Loucy (cell line): Measurements from ENCODE around the gene ATP1A1.

Experiments used
- H2AFZ ChIP-seq: fragments of 200-600 bp; sonication (generic); 2 replicates; pipeline ENCODE4 v1.6.0; 2016; ENCODE audit warnings: antibody characterized with exemption, mild to moderate bottlenecking, low read length, moderate library complexity
- H3F3A ChIP-seq: fragments of 200-600 bp; 2 replicates; pipeline ENCODE4 v1.6.0; 2016; ENCODE audit warnings: antibody characterized with exemption, low read depth, mild to moderate bottlenecking
- H3K27me3 ChIP-seq: fragments of 200-600 bp; sonication (generic); 2 replicates; pipeline ENCODE4 v1.6.1; 2014; ENCODE audit warnings: low read length, mild to moderate bottlenecking; ENCODE audit not compliant: insufficient read depth, poor library complexity, severe bottlenecking
- H3K36me3 ChIP-seq: fragments of 200-600 bp; sonication (generic); 2 replicates; pipeline ENCODE4 v1.6.1; 2016; ENCODE audit warnings: low read length; ENCODE audit not compliant: insufficient read depth
- H3K4me1 ChIP-seq: fragments of 200-600 bp; sonication (generic); 2 replicates; pipeline ENCODE4 v1.5.1; 2014; ENCODE audit warnings: low read length, mild to moderate bottlenecking; ENCODE audit not compliant: insufficient read depth, poor library complexity, severe bottlenecking
- H3K4me2 ChIP-seq: fragments of 200-600 bp; sonication (generic); 2 replicates; pipeline ENCODE4 v1.6.0; 2014; ENCODE audit warnings: antibody characterized with exemption, low read length, low read depth, mild to moderate bottlenecking; ENCODE audit not compliant: poor library complexity, severe bottlenecking
- H3K4me3 ChIP-seq: fragments of 200-600 bp; sonication (generic); 2 replicates; pipeline ENCODE4 v1.5.1; 2014; ENCODE audit warnings: low read length, mild to moderate bottlenecking, mixed read lengths; ENCODE audit not compliant: poor library complexity, severe bottlenecking
- H3K79me2 ChIP-seq: fragments of 200-600 bp; sonication (generic); 2 replicates; pipeline ENCODE4 v1.6.1; 2014; ENCODE audit warnings: low read length; ENCODE audit not compliant: insufficient read depth
- H3K9ac ChIP-seq: fragments of 200-600 bp; sonication (generic); 2 replicates; pipeline ENCODE4 v1.6.0; 2014; ENCODE audit warnings: mild to moderate bottlenecking, low read depth, low read length, moderate library complexity; ENCODE audit not compliant: poor library complexity, severe bottlenecking
- H3K9me2 ChIP-seq: fragments of 200-600 bp; sonication (generic); replicated peaks from 2 replicates; pipeline ENCODE4 v1.6.1; 2016; ENCODE audit warnings: low read depth, low read length, mixed read lengths
- H3K9me3 ChIP-seq: fragments of 200-600 bp; sonication (generic); 2 replicates; pipeline ENCODE4 v1.6.1; 2014; ENCODE audit warnings: mild to moderate bottlenecking, antibody characterized with exemption, low read length, low read depth; ENCODE audit not compliant: insufficient read depth
- H4K20me1 ChIP-seq: fragments of 200-600 bp; sonication (generic); 2 replicates; pipeline ENCODE4 v1.6.0; 2014; ENCODE audit warnings: antibody characterized with exemption, low read length, mild to moderate bottlenecking; ENCODE audit not compliant: insufficient read depth, poor library complexity, severe bottlenecking
- EZH2phosphoT487 ChIP-seq: fragments of 200-600 bp; IDR thresholded peaks from 2 replicates; pipeline ENCODE4 v1.6.1; 2018; ENCODE audit warnings: antibody characterized with exemption, mild to moderate bottlenecking, moderate library complexity, borderline replicate concordance
- TF ChIP-seq, protein P1 (sequence below): fragments of 200-600 bp; sonication (generic); conservative IDR thresholded peaks from 2 replicates; pipeline ENCODE4 v1.5.1; 2014; ENCODE audit warnings: mild to moderate bottlenecking, antibody characterized with exemption, low read length

ATP1A1 gene

DNA sequence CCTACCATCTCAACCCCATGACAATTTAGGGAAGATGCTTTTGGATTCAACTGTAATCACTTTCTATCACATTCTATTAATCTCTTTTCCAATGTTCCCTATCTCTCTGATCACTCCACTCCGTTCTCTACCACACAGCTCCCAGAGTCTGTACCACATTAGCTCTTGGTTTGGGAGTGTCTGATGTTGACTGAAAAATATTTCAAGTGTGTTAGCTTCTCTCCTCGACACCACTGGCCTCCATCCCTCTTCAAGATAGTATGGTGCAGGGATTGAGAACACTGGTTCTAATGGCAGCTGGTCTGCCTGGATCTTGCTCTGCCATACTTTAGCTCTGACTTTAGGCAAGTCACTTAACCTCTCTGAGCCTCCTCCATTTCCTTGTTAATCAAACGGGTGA lies 39.9 kb downstream of the ATP1A1 start:
- Histone ChIP-seq H3F3A (no peaks in the 10 kb centered on the region), H3K36me3 (no peaks in the 10 kb centered on the region; the same call in 1 of the 2 replicates), H3K9ac (no peak overlapping the region), H3K79me2 (peaks cover 8% of the 10 kb centered on the region), H3K9me2 (no peaks in the 10 kb centered on the region), H3K4me3 (no peak overlapping the region), H3K4me1 (peaks cover 15% of the 10 kb centered on the region), H3K27me3 (no peaks in the 10 kb centered on the region), H2AFZ (no peak overlapping the region), H4K20me1 (no peaks in the 10 kb centered on the region), H3K9me3 (no peaks in the 10 kb centered on the region), H3K4me2 (no peak overlapping the region)
- no peak for TF ChIP-seq EZH2phosphoT487
- TF ChIP-seq, protein P1, sequence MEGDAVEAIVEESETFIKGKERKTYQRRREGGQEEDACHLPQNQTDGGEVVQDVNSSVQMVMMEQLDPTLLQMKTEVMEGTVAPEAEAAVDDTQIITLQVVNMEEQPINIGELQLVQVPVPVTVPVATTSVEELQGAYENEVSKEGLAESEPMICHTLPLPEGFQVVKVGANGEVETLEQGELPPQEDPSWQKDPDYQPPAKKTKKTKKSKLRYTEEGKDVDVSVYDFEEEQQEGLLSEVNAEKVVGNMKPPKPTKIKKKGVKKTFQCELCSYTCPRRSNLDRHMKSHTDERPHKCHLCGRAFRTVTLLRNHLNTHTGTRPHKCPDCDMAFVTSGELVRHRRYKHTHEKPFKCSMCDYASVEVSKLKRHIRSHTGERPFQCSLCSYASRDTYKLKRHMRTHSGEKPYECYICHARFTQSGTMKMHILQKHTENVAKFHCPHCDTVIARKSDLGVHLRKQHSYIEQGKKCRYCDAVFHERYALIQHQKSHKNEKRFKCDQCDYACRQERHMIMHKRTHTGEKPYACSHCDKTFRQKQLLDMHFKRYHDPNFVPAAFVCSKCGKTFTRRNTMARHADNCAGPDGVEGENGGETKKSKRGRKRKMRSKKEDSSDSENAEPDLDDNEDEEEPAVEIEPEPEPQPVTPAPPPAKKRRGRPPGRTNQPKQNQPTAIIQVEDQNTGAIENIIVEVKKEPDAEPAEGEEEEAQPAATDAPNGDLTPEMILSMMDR: no peak

DNA sequence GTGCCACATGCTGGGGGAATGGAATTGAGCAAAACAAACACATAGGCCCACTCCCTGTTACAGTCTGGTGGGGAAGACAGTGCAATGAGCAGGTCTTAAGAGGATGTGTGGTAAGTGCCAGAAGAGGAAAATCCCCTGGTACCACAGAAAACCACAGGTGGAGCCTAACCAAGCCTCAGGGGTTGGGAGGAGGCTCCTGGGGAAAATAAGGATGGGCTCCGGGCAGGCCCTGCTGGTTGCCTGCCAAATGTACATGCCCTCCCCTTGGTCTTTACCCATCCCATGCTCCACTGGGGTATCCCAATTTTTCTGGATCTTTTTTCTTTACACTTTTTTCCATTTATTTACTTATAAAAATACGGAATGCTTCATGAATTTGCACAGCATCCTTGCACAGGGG lies 40.4 kb downstream of the ATP1A1 start:
- H2AFZ ChIP-seq: no peak overlapping the region
- H3K4me2 ChIP-seq: no peak overlapping the region
- H3K9ac ChIP-seq: no peak overlapping the region
- TF ChIP-seq, protein P1: no peak
- no peak for TF ChIP-seq EZH2phosphoT487
- no peaks in the 10 kb centered on the region for H3K36me3 ChIP-seq
- no peaks in the 10 kb centered on the region for H3K9me3 ChIP-seq
- no peaks in the 10 kb centered on the region for H3K9me2 ChIP-seq
- no peak overlapping the region for H3K4me3 ChIP-seq
- no peaks in the 10 kb centered on the region for H3K27me3 ChIP-seq
- peaks cover 20% of the 10 kb centered on the region for H3K4me1 ChIP-seq
- H4K20me1 ChIP-seq: no peaks in the 10 kb centered on the region
- H3K79me2 ChIP-seq: peaks cover 13% of the 10 kb centered on the region
- H3F3A ChIP-seq: no peaks in the 10 kb centered on the region

DNA sequence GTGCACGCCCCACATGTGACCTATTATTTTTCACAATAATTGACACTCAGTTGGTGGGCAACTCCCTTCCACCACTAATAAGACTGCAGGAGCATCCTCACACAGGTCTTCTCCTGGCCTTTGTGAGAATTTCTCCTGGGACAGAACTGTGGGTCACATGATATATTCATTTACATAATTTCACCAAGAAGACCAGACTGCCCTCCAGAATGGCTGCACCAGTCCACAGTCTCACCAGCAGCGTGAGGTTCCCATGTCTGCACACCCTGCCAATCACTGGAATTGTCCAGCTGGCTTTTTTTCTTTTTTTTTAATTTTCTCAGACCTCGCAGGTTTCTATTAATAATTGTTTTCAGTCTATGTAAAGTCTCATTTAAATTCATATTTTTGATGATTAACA lies 41.3 kb downstream of the ATP1A1 start:
- TF ChIP-seq, protein P1: no peak
- TF ChIP-seq EZH2phosphoT487: no peak
- H3K27me3 ChIP-seq: no peaks in the 10 kb centered on the region
- H3F3A ChIP-seq: no peaks in the 10 kb centered on the region
- H3K9me2 ChIP-seq: no peaks in the 10 kb centered on the region
- no peak overlapping the region for H3K4me2 ChIP-seq
- no peaks in the 10 kb centered on the region for H3K36me3 ChIP-seq
- no peak overlapping the region for H3K9ac ChIP-seq
- no peak overlapping the region for H3K4me3 ChIP-seq
- H3K79me2 ChIP-seq: peaks cover 13% of the 10 kb centered on the region
- H3K9me3 ChIP-seq: no peaks in the 10 kb centered on the region
- H2AFZ ChIP-seq: no peak overlapping the region
- H4K20me1 ChIP-seq: no peaks in the 10 kb centered on the region
- H3K4me1 ChIP-seq: peaks cover 28% of the 10 kb centered on the region
